Glutamatergic neuron (in vitro differentiated cells): Measurements from ENCODE around the gene FARS2. TPM values are rescaled to one million over a fixed set of nuclear protein-coding genes. Genes with fewer than 3 reads are reported as not detected.

Experiments used
- DNase-seq: peaks from one replicate; pipeline ENCODE4 v3.0.0; 2022
- H3K27ac Mint-ChIP-seq: one replicate; pipeline ENCODE4 v1.8.0; 2020; ENCODE audit warnings: mild to moderate bottlenecking, mixed read lengths, inconsistent platforms; ENCODE audit not compliant: unreplicated experiment
- H3K27me3 Mint-ChIP-seq: one replicate; pipeline ENCODE4 v1.8.0; 2020; ENCODE audit warnings: mild to moderate bottlenecking, moderate library complexity, mixed read lengths, inconsistent platforms; ENCODE audit not compliant: unreplicated experiment
- H3K36me3 Mint-ChIP-seq: one replicate; pipeline ENCODE4 v1.8.0; 2020; ENCODE audit warnings: mild to moderate bottlenecking, mixed read lengths, inconsistent platforms; ENCODE audit not compliant: unreplicated experiment
- H3K4me1 Mint-ChIP-seq: one replicate; pipeline ENCODE4 v1.8.0; 2020; ENCODE audit warnings: mild to moderate bottlenecking, low read depth, mixed read lengths, inconsistent platforms; ENCODE audit not compliant: unreplicated experiment
- H3K4me3 Mint-ChIP-seq: one replicate; pipeline ENCODE4 v1.8.0; 2020; ENCODE audit warnings: mild to moderate bottlenecking, mixed read lengths, inconsistent platforms; ENCODE audit not compliant: unreplicated experiment
- H3K9me3 Mint-ChIP-seq: one replicate; pipeline ENCODE4 v1.8.0; 2020; ENCODE audit warnings: mild to moderate bottlenecking, moderate library complexity, mixed read lengths, inconsistent platforms; ENCODE audit not compliant: unreplicated experiment
- CTCF ChIP-seq: fragments of 200-600 bp; sonication (generic); IDR thresholded peaks from one replicate; pipeline ENCODE4 v1.5.0; 2021; ENCODE audit not compliant: partially characterized antibody, unreplicated experiment
- total RNA-seq: library from RNA; stranded (reverse); fragmentation: NEBNext Ultra II Directional; extraction: Animal tissue kit (Norgen Biotek cat#: 25700); gene quantifications from one replicate; pipeline ENCODE4 v1.2.1, GENCODE V29; 2021; ENCODE audit not compliant: unreplicated experiment

Gene FARS2
- total RNA-seq, 1 donor from 2014 or later, result 14.2 TPM

- Mint-ChIP-seq H3K27ac (no peak overlapping the region), H3K9me3 (peaks cover 1% of the 10 kb centered on the region), H3K4me3 (no peak overlapping the region), H3K27me3 (no peaks in the 10 kb centered on the region), H3K36me3 (no peaks in the 10 kb centered on the region), H3K4me1 (peaks cover 21% of the 10 kb centered on the region)
- no peak for TF ChIP-seq CTCF
- DNase-seq, result no peak
Measured at GRCh38 chr6:5506149-5506548, 244.8 kb downstream of the FARS2 start.

GRCh38 chr6:5506597-5506996 lies 245.3 kb downstream of the FARS2 start:
- peaks cover 21% of the 10 kb centered on the region for H3K4me1 Mint-ChIP-seq
- H3K4me3 Mint-ChIP-seq, result no peak overlapping the region
- peaks cover 1% of the 10 kb centered on the region for H3K9me3 Mint-ChIP-seq
- TF ChIP-seq CTCF, result no peak
- H3K27ac Mint-ChIP-seq, result no peak overlapping the region
- H3K27me3 Mint-ChIP-seq, result no peaks in the 10 kb centered on the region
- DNase-seq, result no peak
- no peaks in the 10 kb centered on the region for H3K36me3 Mint-ChIP-seq

- Mint-ChIP-seq H3K27me3 (no peaks in the 10 kb centered on the region), H3K4me3 (no peak overlapping the region), H3K9me3 (peaks cover 4% of the 10 kb centered on the region), H3K4me1 (peaks cover 21% of the 10 kb centered on the region), H3K27ac (no peak overlapping the region), H3K36me3 (no peaks in the 10 kb centered on the region)
- DNase-seq, result no peak
- TF ChIP-seq CTCF, result no peak
Measured at GRCh38 chr6:5507131-5507681, 245.9 kb downstream of the FARS2 start.

- H3K27me3 Mint-ChIP-seq, result no peaks in the 10 kb centered on the region
- H3K9me3 Mint-ChIP-seq, result peaks cover 7% of the 10 kb centered on the region
- no peak overlapping the region for H3K4me3 Mint-ChIP-seq
- no peak overlapping the region for H3K27ac Mint-ChIP-seq
- peaks cover 21% of the 10 kb centered on the region for H3K4me1 Mint-ChIP-seq
- H3K36me3 Mint-ChIP-seq, result no peaks in the 10 kb centered on the region
- no peak for DNase-seq
- no peak for TF ChIP-seq CTCF
Measured at GRCh38 chr6:5509106-5509505, 247.8 kb downstream of the FARS2 start.

GRCh38 chr6:5510331-5511133 lies 249.2 kb downstream of the FARS2 start:
- no peak overlapping the region for H3K27ac Mint-ChIP-seq

More at GRCh38 chr6:5510331-5511133, 249.2 kb downstream of the FARS2 start:
- Mint-ChIP-seq H3K4me3 (no peak overlapping the region), H3K27me3 (no peaks in the 10 kb centered on the region), H3K4me1 (peaks cover 21% of the 10 kb centered on the region), H3K36me3 (no peaks in the 10 kb centered on the region), H3K9me3 (peaks cover 5% of the 10 kb centered on the region)
- DNase-seq, result no peak
- TF ChIP-seq CTCF, result no peak
